ENCODE data around the gene SACM1L.

The SACM1L gene

GRCh38 chr3:45644791-45645201, 44.4 kb upstream of the SACM1L start:
- DNase-seq (ENCODE audit: extremely low read depth, low read depth), result no peak
- no peak overlapping the region for H3K4me3 ChIP-seq (replicated peaks; ENCODE audit: low read depth, low read length)
- TF ChIP-seq CTCF (IDR thresholded peaks at IDR 0.05; ENCODE audit: low read depth, low read length, missing control alignments), result no peak

- no peak overlapping the region for H3K4me3 ChIP-seq (replicated peaks; ENCODE audit: low read depth, low read length)
- TF ChIP-seq CTCF (IDR thresholded peaks at IDR 0.05; ENCODE audit: low read depth, low read length, missing control alignments), result no peak
- DNase-seq (ENCODE audit: extremely low read depth, low read depth), result no peak
Measured at GRCh38 chr3:45646051-45646585, 43.1 kb upstream of the SACM1L start.

GRCh38 chr3:45647148-45647619, 42.0 kb upstream of the SACM1L start:
- no peak overlapping the region for H3K4me3 ChIP-seq (replicated peaks; ENCODE audit: low read depth, low read length)
- TF ChIP-seq CTCF (IDR thresholded peaks at IDR 0.05; ENCODE audit: low read depth, low read length, missing control alignments), result no peak
- DNase-seq (ENCODE audit: extremely low read depth, low read depth), result no peak

GRCh38 chr3:45653205-45653604, 36.0 kb upstream of the SACM1L start:
- H3K4me3 ChIP-seq (replicated peaks; ENCODE audit: low read depth, low read length), result no peak overlapping the region
- TF ChIP-seq CTCF (IDR thresholded peaks at IDR 0.05; ENCODE audit: low read depth, low read length, missing control alignments), result no peak
- no peak for DNase-seq (ENCODE audit: extremely low read depth, low read depth)

GRCh38 chr3:45654397-45654944, 34.7 kb upstream of the SACM1L start:
- DNase-seq (ENCODE audit: extremely low read depth, low read depth), result no peak
- no peak overlapping the region for H3K4me3 ChIP-seq (replicated peaks; ENCODE audit: low read depth, low read length)
- TF ChIP-seq CTCF (IDR thresholded peaks at IDR 0.05; ENCODE audit: low read depth, low read length, missing control alignments), result no peak

- no peak for DNase-seq (ENCODE audit: extremely low read depth, low read depth)
- no peak for TF ChIP-seq CTCF (IDR thresholded peaks at IDR 0.05; ENCODE audit: low read depth, low read length, missing control alignments)
- H3K4me3 ChIP-seq (replicated peaks; ENCODE audit: low read depth, low read length), result no peak overlapping the region
Measured at GRCh38 chr3:45655906-45656305, 33.3 kb upstream of the SACM1L start.
